Osteoblast (primary cell): ENCODE data around the gene KLHL25. TPM values are rescaled to one million over a fixed set of nuclear protein-coding genes. Genes with fewer than 3 reads are reported as not detected.

ENCODE experiments used
- DNase-seq: peaks from one replicate; pipeline ENCODE4 v3.0.0; 2011; ENCODE audit warnings: low spot score, mixed read lengths; ENCODE audit not compliant: insufficient read length; ENCODE audit errors: missing footprints
- H2AFZ ChIP-seq: 2 replicates; pipeline ENCODE4 v1.6.0; 2011; ENCODE audit warnings: mild to moderate bottlenecking, low read length
- H3K27ac ChIP-seq: 2 replicates; pipeline ENCODE4 v1.5.1; 2011; ENCODE audit warnings: mild to moderate bottlenecking, low read depth, low read length, moderate library complexity
- H3K27me3 ChIP-seq: 2 replicates; pipeline ENCODE4 v1.6.0; 2012; ENCODE audit warnings: mild to moderate bottlenecking, control low read depth, inconsistent platforms, low read length, moderate library complexity; ENCODE audit not compliant: insufficient read depth
- H3K36me3 ChIP-seq: 2 replicates; pipeline ENCODE4 v1.5.1; 2011; ENCODE audit warnings: mild to moderate bottlenecking, low read length, control low read depth, moderate library complexity; ENCODE audit not compliant: insufficient read depth
- H3K4me1 ChIP-seq: 2 replicates; pipeline ENCODE4 v1.5.1; 2011; ENCODE audit warnings: mild to moderate bottlenecking, low read length, control low read depth, moderate library complexity; ENCODE audit not compliant: insufficient read depth
- H3K4me2 ChIP-seq: 2 replicates; pipeline ENCODE4 v1.6.0; 2011; ENCODE audit warnings: mild to moderate bottlenecking, low read length; ENCODE audit not compliant: insufficient read depth
- H3K4me3 ChIP-seq: fragments of 200-600 bp; sonication (generic); 3 replicates; pipeline ENCODE4 v1.5.1; 2012; ENCODE audit warnings: mild to moderate bottlenecking, low read length, inconsistent platforms; ENCODE audit not compliant: insufficient read depth
- H3K79me2 ChIP-seq: 2 replicates; pipeline ENCODE4 v1.6.0; 2012; ENCODE audit warnings: mild to moderate bottlenecking, low read length, control low read depth, inconsistent platforms; ENCODE audit not compliant: insufficient read depth
- H3K9me3 ChIP-seq: 2 replicates; pipeline ENCODE4 v1.5.1; 2011; ENCODE audit warnings: low read depth, low read length, control low read depth
- H4K20me1 ChIP-seq: 2 replicates; pipeline ENCODE4 v1.6.0; 2012; ENCODE audit warnings: mild to moderate bottlenecking, low read length, control low read depth; ENCODE audit not compliant: insufficient read depth
- total RNA-seq: library from RNA; depleted of rRNA; stranded (reverse); fragments of >200 nt; gene quantifications from 2 replicates; pipeline ENCODE4 v1.2.3, GENCODE V29; 2012
- TF ChIP-seq, protein P1 (sequence below): IDR thresholded peaks from 2 replicates; pipeline ENCODE4 v1.5.1; 2011; ENCODE audit warnings: mild to moderate bottlenecking, low read depth, low read length, moderate library complexity; ENCODE audit errors: extremely low read depth

Gene KLHL25
- total RNA-seq, 1 donor = 4.3 TPM

DNA sequence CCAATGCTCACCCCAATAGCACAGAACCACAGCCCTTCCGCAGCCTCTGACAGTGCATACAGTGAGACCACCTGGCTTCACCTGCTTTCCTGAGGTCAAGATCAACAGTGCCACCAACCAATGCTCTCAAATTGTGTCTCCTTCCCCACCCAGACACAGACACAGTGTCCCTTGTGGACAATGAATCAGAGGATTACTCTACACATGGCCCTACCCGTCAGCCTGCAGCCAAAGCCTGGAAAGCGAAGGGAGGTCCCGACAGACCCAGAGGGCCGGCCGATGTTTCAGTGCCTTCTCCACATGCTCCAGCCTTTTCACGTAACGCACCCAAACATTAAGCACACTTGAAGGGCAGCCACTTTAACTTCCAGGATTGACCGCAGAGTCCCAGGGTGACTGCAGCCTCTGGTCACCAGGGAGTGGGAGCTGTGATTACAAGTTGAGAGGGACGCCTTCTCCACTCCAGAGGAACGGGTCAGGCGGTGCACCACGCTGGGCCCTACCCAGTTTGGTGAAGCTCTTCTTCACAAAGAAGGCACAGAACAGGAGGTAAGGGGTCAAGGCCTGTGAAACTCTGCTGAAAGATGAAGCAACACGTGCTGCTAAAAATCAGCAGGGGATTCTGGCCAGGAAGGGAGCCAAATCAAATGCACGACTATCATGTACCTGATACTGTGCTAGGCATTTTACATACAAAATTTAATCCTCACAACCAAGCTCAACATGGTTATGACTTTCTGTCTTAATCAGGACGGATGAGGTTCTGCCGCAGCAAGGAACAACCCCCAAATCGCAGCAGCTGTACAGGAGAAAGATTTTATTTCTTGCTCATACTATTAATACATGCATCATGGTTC is 17.2 kb downstream of the KLHL25 start:
- no peak overlapping the region for H3K27ac ChIP-seq
- H3K4me3 ChIP-seq = no peak overlapping the region
- DNase-seq = peak; percentile 54
- H3K4me2 ChIP-seq = no peak overlapping the region
- peaks cover 56% of the 10 kb centered on the region for H3K79me2 ChIP-seq
- no peaks in the 10 kb centered on the region for H3K36me3 ChIP-seq
- no peaks in the 10 kb centered on the region for H3K27me3 ChIP-seq
- H3K4me1 ChIP-seq = peaks cover under 1% of the 10 kb centered on the region
- H4K20me1 ChIP-seq = peaks cover 14% of the 10 kb centered on the region
- TF ChIP-seq, protein P1, sequence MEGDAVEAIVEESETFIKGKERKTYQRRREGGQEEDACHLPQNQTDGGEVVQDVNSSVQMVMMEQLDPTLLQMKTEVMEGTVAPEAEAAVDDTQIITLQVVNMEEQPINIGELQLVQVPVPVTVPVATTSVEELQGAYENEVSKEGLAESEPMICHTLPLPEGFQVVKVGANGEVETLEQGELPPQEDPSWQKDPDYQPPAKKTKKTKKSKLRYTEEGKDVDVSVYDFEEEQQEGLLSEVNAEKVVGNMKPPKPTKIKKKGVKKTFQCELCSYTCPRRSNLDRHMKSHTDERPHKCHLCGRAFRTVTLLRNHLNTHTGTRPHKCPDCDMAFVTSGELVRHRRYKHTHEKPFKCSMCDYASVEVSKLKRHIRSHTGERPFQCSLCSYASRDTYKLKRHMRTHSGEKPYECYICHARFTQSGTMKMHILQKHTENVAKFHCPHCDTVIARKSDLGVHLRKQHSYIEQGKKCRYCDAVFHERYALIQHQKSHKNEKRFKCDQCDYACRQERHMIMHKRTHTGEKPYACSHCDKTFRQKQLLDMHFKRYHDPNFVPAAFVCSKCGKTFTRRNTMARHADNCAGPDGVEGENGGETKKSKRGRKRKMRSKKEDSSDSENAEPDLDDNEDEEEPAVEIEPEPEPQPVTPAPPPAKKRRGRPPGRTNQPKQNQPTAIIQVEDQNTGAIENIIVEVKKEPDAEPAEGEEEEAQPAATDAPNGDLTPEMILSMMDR = no peak
- no peak overlapping the region for H2AFZ ChIP-seq
- no peaks in the 10 kb centered on the region for H3K9me3 ChIP-seq

DNA sequence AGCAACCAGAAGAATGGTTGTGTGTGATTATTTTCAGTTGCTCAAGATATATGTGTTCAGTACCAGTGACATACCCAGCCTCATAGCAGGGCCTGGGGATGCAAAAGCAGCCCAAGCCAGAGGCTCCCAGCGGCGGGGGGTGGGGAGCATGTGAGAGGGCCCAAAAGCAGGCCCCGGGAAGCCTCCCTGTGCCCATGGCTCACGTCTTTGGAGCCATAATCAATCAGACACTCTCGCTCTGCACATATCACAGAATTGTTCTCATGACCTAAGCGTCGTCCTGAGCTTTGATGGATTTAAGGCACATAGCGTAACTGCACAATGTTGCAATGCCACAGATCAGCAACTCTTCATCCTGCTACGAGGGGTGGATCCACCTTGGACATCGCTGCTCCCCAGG is 20.8 kb downstream of the KLHL25 start:
- Histone ChIP-seq H3K36me3 (peaks cover 3% of the 10 kb centered on the region), H3K9me3 (no peaks in the 10 kb centered on the region), H3K79me2 (peaks cover 62% of the 10 kb centered on the region), H3K4me1 (peaks cover 21% of the 10 kb centered on the region), H3K27ac (no peak overlapping the region), H3K4me2 (no peak overlapping the region), H3K27me3 (no peaks in the 10 kb centered on the region), H3K4me3 (no peak overlapping the region), H4K20me1 (peaks cover 25% of the 10 kb centered on the region), H2AFZ (no peak overlapping the region)
- peak; percentile 53 for DNase-seq
- TF ChIP-seq, protein P1 = no peak

DNA sequence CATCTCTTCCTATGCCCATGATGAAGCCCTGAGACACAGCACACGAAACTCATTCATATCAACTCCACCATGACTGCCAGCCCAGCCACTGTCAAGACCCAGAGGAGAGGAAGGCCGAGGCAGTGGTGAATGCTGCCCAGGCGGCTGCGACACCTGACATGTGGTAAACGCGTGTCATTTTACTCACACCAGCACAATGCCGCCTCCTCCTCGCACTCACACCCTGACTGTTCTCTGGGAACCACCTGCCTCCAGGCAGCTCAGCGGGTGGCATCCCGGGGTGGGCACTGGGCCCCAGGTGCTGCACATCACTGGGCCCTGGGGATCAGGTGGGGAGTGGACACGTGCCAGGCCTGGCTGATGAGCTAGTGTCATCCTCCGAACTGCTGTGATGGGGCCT is 21.5 kb downstream of the KLHL25 start:
- peak; percentile 66 for DNase-seq
- Histone ChIP-seq H3K4me1 (peaks cover 21% of the 10 kb centered on the region), H3K4me3 (no peak overlapping the region), H2AFZ (no peak overlapping the region), H3K27ac (no peak overlapping the region), H3K9me3 (no peaks in the 10 kb centered on the region), H3K79me2 (peaks cover 58% of the 10 kb centered on the region), H3K4me2 (no peak overlapping the region), H3K27me3 (no peaks in the 10 kb centered on the region), H4K20me1 (peaks cover 28% of the 10 kb centered on the region), H3K36me3 (peaks cover 3% of the 10 kb centered on the region)
- TF ChIP-seq, protein P1 = no peak

DNA sequence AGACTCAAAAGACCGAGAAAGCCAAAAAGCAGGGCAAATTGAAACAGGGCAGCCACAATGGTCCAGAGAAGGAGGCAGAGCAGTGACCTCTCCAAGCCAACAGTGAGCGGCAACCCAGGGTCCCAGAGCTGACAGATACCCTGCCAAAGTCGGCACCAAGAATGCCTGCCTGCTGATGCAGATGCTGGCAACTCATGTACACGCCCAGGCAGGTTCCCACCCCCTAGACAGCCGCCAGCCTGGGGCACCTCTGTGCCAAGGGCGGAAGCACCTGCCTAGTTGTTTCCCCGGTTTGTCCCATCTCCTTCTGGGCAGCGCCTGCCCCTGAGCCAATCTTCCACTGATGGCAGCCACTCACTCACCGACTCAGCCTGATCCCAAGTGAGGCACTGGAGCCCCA is 22.1 kb downstream of the KLHL25 start:
- Histone ChIP-seq H3K79me2 (peaks cover 59% of the 10 kb centered on the region), H3K27ac (peak overlapping the region; percentile 38), H4K20me1 (peaks cover 28% of the 10 kb centered on the region), H3K4me2 (no peak overlapping the region), H3K36me3 (peaks cover 3% of the 10 kb centered on the region), H2AFZ (no peak overlapping the region), H3K4me1 (peaks cover 21% of the 10 kb centered on the region), H3K9me3 (no peaks in the 10 kb centered on the region), H3K27me3 (no peaks in the 10 kb centered on the region), H3K4me3 (no peak overlapping the region)
- DNase-seq = peak; percentile 36
- TF ChIP-seq, protein P1 = no peak
